HCEC 1CT (cell line): ENCODE measurements around the gene BLM.

Experiments used
- DNase-seq: peaks from one replicate; pipeline ENCODE4 v3.0.0-alpha.2; 2017

Gene BLM

GRCh38 chr15:90799639-90800170 is 82.6 kb downstream of the BLM start:
- no peak for DNase-seq

GRCh38 chr15:90801803-90802202 is 84.7 kb downstream of the BLM start:
- no peak for DNase-seq

- DNase-seq = no peak
These were observed 90.1 kb downstream of the BLM start for GRCh38 chr15:90807074-90807785.

GRCh38 chr15:90807786-90808086 is 90.6 kb downstream of the BLM start:
- no peak for DNase-seq

GRCh38 chr15:90808517-90809235 is 91.5 kb downstream of the BLM start:
- no peak for DNase-seq

- no peak for DNase-seq
These were observed 92.4 kb downstream of the BLM start for GRCh38 chr15:90809536-90809935.

GRCh38 chr15:90810354-90810753 is 93.2 kb downstream of the BLM start:
- DNase-seq = no peak

GRCh38 chr15:90812171-90812957 is 95.2 kb downstream of the BLM start:
- DNase-seq = no peak

GRCh38 chr15:90812958-90813265 is 95.8 kb downstream of the BLM start:
- DNase-seq = no peak

GRCh38 chr15:90813796-90814190 is 96.6 kb downstream of the BLM start:
- no peak for DNase-seq

GRCh38 chr15:90814191-90814821 is 97.2 kb downstream of the BLM start:
- DNase-seq = no peak

- no peak for DNase-seq
These were observed 99.4 kb downstream of the BLM start for GRCh38 chr15:90816401-90817116.

GRCh38 chr15:90817117-90818057 is 100.2 kb downstream of the BLM start:
- DNase-seq = no peak

- no peak for DNase-seq
These were observed 101.4 kb downstream of the BLM start for GRCh38 chr15:90818251-90819210.

GRCh38 chr15:90819390-90819789 is 102.2 kb downstream of the BLM start:
- no peak for DNase-seq

GRCh38 chr15:90819850-90820249 is 102.7 kb downstream of the BLM start:
- DNase-seq = no peak

- DNase-seq = no peak
These were observed 103.3 kb downstream of the BLM start for GRCh38 chr15:90820481-90820880.

- no peak for DNase-seq
These were observed 105.2 kb downstream of the BLM start for GRCh38 chr15:90822204-90822955.

GRCh38 chr15:90823455-90823974 is 106.4 kb downstream of the BLM start:
- no peak for DNase-seq
